SW 1271 (cell line): ENCODE measurements around the gene SEBOX.
A peak's percentile ranks its signal among the peaks of the same experiment; 100 is the strongest.

Source experiments
- DNase-seq, 2 experiments: peaks; one replicate each; lab custom pipeline; 2025; lab: John Stamatoyannopoulos, UW

The SEBOX gene

DNA sequence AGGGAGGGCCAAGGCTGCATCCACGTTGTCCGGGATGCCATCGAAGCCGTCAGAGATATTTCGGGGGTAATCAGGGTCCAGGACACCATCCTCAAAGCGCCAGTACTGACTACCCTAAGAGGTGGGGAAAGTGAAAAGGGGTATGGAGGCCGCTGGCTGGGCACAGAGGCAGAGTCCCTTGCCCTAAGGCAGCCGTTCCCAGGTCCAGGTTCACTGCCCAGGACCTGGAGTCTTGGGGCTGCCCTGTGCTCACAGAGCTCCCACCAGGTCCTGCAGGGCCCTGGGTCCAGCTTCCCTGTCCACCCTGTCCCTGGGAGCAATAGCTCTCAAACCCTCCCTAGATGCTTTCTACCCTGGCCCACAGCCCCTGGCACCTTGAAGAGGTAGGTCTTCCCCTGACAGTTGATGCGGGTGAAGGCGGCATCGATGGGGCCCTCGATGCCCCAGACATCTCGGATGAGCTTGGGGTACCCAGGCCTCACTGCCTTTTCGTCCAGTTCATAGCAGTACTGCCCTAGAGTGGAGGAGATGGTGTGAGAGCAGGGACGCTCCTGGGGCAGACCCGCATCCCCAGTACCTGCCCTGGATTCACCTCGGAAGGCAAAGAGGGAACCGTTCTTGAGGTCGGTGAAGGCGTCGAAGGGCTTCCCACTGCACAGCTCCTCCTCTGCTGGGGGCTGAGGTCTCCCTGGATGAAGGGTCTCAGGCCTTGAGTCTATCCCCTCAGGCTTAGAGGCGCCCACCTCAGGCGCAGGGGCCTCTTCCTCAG lies 4.1 kb upstream of the SEBOX start:
- no peak for DNase-seq

DNA sequence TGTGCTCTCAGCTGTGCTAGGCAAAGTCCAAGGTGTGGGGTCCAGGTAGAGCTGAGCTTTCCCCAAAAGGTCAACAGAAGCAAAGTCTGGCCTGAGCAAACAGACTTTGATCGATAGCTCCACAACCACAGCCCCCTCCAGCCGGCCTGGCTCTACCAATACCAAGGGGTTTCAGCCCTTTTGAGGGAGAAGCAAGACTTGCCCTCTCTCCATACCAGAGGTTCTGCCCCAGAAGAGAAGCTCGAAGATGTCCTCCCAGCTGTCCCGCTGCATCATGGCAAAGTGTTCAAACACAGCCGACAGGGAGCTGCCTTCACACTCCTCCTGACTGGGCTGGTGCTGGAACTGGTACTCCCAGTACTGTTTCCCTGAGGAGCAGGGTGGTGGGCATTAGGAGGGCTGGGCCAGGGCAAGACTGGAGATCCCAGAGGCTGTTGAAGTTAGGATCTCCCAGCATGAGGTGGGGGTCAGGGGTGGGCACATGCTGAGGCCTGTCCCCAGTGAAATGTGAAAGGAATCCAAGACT lies 3.4 kb upstream of the SEBOX start:
- DNase-seq: no peak

DNA sequence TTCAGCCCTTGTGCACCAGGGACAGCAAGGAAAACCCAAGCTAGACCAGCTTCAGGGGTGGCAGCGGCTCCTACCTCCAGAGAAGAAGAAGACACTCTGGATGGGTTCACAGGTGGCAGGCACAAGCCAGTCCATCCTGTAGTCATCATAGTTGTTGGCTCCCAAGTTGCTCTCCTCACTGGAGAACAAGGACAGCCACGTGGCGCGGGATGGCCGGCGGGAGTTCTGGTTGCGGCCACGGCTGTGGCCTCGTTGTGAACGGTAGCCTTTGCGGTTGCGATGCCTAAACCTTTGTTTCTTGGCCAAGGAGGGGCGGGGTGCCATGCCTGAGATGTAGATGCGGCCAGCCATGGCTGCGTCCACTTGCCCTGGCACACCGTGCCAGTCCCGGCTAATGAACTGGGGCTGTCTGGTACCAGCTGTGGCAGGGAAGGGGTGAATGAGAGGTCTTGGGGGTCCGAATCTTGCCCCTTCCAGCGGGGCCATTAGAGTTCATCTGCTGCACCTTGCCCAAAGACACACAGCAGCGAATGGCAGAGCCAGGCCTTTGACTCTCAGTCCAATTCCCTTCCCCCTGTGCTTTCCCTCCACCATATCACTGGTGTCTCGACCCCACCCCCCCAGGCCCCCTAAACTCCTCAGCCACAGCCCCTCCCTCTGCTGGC lies 2.8 kb upstream of the SEBOX start:
- DNase-seq: no peak

DNA sequence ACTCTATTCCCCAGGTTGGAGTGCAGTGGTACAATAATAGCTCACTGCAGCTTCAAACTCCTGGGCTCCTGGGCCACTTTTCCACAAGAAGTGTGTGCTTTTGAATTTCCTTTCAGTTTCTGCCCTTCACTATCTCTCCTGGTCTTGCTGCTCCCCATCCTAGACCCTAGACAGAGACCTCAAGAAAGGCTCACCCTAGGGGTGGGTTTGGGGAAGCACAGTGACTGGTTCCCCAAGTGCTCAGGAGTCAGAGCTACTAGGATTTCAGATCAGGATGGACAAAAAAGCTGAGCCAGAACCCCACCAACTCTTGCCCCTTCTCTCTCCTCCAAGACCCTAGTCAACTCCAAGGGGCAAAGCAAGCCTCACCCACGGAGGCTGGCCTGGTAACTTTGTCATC lies 1.6 kb upstream of the SEBOX start:
- no peak for DNase-seq

DNA sequence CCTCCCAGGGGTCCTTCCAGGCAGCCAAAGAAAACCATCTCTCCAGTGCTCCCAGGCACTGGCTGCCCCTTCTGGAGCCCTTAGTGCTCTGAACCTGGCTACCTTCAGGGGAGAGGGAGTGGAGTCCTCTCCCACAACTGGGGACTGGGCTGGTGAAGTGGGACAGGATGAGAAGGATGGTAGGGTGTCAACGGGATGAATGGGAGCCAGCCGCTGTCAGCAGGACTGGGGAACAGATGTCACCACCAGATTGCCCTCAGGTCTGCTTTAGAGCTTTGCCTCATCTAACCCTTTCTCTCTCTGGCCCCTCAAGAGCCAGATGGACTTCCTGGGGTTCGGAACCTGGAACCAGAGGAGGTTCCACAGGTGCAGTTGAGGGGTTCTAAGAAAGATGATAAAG lies 488 bp upstream of the SEBOX start:
- DNase-seq: no peak

DNA sequence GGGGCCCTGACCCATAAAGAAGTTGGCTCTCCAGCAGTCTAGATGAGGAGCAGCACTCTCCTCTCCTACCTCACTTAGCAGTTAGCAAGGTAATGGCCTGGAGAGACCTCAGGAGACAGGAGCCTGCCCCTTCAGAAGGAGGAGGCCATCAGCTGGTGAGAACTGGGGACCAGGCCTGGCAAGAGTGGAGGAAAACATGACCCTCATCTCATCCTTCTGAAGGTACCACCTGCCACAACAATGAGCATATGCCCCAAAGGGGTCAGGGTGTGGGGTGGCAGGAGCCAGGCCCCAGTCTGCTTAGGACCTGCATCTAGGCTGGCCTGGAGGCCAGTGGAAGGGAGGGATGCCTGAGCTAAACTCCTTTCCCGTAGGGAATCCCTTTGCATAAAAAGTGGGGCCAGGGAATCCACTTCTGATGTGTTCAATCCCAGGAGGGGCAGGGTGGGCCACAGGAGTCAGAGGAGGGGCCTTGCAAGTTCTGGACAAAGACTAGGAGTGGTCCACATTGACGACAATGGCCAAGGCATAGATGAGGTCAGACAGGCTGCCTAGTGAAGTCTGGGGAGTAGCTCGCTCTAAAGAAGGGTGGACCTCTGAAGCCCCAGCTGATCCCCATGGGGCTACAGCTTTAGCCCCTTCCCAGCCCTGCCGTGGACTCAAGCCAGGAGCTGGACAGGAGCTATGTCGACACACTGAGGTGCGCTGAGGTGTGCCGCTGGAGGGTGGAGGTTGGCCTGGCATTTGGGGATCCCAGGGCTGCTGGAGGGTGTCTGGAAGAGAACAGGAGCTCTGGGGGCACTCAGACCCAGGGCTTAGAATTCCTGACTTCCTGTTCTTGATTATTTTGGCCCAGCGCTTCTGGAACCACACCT lies 986 bp downstream of the SEBOX start:
- no peak for DNase-seq

DNA sequence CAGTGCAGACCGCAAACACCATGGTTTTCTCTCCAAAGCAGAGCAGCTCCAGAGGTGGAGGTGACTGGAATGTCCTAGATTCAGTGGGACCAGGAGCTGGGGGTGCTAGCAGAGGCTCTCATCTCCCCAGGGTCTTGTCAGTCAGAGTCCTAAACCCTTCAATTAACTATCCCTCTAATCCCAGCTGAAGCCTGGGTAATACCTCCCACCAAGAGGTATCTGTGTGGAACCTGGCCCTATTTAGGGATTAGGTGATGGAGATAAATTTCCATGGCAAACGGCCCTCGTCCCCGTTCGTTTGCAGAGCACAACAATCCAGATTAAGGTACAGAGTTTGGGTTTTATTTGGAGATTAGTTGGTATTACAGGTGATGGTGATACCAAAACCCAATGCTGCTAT lies 1.8 kb downstream of the SEBOX start:
- no peak for DNase-seq

DNA sequence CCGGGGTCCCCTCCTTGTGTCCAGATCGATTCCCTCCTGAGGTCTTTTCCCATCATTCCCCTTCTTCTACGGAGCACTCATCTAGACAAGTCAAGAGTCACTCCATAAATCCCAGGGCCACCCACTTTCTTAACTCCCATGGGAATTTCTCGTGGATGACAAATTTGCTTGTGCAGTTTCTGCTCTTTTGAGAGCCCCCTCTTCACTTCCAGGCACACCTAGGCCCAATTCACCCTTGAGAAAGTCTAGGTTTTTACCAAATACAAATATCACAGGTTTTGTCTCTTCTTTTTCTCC lies 7.2 kb downstream of the SEBOX start:
- DNase-seq: no peak

DNA sequence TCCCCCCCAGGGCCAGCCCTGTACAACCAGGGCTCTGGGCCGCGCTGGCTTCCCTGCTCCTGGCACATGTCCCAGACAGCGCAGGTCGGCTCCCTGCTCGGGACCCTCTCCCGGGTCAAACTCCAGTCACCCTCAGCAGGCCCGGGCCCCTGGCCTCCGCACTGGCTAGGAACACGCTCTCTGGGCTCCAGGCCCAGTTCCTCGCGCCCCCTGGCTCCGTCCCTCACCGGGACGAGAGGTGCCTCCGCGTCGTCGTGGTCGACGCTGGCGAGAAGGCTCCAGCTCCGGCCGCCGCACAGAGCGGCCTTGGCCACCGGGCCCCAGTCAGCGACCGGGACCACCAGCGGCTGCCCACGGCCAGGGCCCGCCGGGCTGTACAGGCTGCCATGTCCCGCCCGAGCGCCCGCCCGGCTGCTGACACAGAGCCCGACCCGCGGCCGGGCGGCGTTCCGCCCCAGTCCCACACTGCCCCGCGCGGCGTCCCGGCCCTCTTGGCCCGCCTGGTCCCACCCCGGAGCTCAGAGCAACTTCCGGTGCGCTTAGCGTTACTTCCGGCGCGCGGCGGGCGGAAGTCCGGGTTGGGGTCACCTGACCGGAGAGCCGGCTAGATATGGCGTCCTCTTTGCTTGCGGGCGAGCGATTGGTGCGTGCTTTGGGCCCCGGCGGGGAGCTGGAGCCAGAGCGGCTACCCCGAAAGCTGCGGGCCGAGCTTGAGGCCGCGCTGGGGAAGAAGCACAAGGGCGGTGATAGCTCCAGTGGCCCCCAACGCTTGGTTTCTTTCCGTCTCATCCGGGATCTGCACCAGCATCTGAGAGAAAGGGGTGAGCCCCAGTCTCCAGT lies 7.7 kb downstream of the SEBOX start, which contains the start of gene POLDIP2:
TSS of gene POLDIP2 (minus strand) at position 467 of the 840 bp plus-strand sequence. CDS start at position 388, 79 bp downstream.
- DNase-seq: peak; percentile 82 to 93

DNA sequence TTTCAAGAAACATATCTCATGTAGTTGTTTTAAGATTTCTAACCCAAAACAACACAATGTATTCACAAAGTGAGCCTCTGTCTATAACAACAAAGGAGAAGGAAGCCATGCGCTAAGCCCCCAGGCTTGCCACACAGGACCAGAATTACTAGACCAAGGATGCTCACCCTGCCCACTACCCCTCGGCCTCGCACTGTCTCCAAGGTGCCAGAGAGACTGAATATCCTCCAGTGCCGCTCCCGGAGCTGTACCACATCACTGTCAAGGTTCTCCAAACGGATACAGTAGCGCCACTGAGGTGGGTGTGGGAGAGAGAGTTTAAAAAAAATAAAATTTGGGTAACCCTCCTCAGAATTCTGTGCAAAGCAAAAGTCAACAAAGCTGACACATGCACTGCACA lies 14.7 kb downstream of the SEBOX start:
- DNase-seq: no peak

DNA sequence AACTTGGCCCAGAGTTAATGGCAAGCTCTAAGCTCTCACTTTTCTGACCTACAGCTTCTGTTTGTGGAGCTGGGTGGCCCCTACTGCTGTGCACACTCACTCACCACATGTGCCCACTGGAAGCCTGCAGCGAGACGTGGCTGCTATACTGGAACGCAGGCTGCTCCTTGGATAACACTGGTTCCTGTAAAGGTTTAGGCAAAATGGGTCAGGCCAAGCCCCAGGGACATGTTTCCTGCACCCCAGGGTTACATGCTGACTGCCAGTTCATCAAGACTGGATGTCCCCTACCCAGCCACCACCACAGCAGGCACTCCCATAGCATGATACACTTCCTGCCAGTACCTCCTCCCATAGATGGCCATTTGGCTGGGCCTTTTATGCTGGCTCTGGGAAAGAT lies 16.0 kb downstream of the SEBOX start:
- no peak for DNase-seq

DNA sequence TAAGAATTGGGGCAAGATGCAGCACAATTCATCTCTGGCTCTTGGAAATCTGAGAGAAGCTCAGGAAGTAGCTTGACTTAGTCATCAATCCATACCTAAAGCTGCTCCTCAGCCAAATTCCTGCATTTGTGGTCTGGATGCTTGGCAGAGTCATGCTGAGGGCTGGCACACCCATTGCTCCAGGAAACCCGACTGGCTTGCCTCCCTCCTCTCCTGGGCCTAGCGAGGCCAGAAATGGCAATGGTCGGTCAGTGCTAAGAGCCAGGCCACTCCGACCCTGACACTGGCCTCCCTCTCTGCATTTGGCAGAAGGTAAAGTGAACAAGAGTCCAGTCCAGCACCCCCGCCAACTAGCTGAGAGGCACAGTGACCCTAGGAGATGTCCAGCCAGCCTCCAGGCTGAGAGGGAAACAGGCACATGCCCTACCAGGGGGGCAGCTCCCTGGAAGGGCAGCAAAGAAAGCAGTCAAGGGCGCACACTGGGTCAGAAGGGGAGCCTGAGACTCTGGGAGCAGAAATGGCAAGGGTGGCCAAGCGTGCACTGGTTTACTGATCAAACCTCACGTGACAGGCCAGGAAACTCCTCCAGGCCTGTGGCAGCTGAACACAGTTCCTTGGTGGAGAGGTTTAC lies 17.6 kb downstream of the SEBOX start:
- peak; percentile 82 to 90 for DNase-seq

DNA sequence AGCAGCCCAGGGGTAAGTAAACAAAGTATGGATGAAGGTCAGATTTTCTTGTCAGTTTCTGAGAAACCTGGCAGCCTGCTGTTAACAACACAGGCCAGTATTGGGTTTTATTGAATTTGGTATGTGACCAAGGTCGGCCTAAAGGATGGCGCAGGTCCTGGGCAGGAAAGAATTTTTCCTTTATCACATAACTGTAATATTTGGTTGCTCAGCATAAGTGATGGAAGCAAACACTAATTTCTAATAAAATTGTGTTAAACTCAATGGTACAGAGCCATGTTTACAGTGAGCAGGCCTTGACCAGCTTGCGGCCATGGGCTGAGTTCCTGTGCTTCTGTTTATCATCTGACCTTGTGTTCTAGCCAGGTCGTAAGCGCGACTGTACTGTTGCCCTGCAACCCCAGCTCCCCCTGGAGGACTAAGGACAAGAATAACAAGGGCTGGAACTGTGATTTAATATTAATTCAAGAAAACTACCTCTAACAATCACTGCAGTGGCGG lies 18.2 kb downstream of the SEBOX start:
- DNase-seq: peak in 1 of 2 experiments; percentile 63

DNA sequence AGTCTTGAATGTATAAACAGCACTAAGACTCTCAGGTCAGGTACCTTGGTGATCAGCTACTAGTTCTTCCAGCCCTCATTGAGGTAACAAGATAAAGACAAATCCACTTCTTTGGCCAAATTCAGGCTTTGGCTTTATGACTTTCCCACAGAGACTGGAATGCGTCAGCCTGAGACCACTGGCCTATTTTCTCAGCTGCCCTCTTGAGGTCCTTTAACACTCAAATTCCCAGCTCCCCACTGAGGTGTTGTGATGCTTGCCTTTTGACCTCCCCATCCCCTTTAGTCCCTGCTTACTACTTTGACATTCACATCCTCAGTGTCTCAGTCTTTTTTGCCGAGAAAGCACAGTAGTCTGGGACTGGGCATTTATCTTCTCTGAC lies 18.8 kb downstream of the SEBOX start:
- no peak for DNase-seq

DNA sequence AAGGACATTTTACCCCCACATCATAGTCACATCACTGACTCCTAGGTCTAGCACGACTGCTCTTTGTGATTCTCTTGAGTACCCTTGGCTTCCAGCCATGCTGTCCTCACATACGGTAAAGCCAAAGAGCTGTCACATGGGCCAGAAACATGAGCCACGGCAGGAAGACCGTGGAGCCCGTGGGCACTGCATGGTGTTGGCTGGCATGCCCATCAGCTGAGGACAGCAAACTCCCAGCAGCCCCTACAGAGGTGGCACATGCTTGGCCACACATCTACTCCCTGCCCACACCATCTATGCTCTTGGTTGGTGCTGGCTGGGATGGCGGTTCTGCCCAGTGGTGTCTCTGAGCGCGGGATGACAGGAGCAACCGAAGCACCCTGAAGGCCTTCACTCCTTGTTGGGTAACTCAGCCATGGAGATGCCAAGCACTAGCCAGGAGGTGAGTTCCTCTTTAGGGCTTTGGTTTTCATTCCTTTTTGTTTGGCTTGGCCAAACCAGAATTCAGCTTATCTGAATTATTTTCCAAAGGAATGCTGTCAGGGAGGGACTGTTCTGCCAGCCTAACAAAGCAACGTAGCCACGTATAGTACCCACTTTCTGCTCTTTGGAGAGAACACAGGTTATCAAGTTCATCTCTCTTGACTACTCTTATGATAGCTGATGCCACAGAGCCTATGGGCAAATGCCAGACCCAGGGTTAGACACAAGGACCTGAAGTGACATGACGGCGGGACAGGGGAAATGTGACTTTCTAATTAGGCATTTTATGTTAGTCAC lies 19.4 kb downstream of the SEBOX start:
- DNase-seq: peak in 1 of 2 experiments; percentile 18

DNA sequence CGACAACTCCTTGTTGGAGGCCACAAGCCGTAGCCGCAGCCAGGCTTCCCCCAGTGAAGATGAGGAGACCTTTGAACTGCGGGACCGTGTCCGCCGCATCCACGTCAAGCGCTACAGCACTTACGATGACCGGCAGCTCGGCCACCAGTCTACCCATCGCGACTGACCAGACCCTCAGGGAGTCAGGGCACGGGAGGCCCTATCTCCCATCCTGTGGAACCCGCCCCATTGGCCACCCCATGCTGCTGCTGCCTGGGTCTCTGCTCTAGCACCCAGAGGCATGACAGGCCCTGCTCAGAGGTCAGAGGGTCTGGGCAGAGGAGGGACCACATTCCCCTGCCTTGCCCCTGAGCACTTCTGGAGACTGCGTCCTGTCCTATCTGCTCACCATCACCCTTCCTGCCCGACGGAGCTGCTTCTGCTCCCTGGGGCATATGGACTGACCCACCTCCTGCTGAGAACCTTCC lies 20.5 kb downstream of the SEBOX start:
- DNase-seq: no peak

DNA sequence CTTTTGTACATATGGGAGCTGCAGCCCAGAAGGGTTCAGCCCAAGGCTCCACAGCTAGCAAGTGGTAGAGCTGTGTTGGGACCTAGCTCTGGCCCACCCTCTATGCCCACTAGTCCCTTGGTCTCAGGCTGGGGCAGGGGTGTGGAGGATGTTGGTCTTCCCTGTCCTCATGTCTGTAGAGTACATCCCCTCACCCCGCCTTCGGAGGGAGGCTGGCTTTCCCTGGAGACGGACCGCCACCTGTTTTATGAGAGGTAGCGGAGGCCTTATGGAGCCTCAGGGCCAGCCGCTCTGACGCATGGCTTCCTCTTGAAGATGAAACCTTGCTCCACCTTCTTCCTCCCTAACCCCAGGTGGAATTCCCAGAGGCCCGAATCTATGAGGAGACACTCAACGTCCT lies 21.0 kb downstream of the SEBOX start:
- no peak for DNase-seq

DNA sequence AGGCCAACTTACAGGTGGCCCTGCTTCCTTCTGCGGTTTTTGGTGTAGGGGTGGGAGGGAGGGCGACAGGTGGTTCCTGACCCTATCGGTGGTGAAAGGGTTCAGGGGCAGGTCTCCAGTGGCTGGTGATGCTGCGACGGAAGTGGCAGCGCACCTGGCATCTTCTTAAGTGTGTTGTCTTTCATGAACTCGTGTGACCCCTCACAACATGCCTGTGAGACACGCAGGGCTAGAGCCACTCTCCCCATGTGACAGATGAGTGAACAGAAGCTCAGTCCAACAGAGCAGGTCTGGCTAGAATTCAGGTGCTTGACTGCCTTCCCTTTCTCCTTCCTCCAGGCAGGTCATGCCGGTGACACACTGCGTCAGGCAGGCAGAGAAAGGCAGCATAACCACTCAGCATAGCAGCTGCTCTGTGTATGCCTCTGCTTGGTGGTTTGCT lies 21.5 kb downstream of the SEBOX start:
- no peak for DNase-seq

DNA sequence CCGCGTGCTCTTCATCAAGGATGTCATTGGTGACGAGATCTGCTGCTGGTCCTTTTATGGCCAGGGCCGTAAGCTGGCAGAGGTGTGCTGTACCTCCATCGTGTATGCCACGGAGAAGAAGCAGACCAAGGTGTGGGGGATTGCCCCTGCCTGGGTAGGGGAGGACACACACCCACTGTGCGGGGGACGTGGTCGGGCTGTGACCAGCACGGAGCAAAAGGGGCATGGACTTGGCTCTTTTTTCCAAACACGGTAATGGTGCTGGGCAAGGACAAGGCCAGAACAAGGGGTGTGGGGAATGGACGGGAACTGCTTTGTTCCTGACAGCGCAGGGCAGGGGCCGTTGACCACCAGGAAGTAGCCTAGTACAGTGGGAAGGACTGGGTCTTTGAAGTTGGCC lies 22.7 kb downstream of the SEBOX start:
- no peak for DNase-seq

DNA sequence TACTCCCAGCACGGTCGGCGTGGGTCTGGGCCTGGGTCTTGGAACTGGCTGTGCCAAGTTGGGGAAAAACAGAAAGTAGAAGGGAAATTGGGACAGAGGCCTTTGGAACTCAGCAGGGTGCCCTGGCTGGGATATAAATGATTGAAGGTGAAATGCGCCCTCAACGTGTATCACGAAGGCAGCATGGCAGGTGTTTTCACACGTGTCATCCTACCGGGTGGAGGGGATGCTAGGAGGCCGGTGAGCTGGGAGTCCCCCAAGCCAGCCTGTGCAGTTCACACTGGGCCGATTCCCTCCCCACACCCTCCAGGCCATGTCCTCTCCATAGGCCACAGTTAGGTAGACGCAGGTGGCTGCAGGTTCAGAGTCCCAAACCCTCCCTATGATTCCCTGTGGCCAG lies 23.5 kb downstream of the SEBOX start:
- DNase-seq: no peak
